ENCODE results near the gene FSHR. TPM values are rescaled to one million over a fixed set of nuclear protein-coding genes. Genes with fewer than 3 reads are reported as not detected.

FSHR gene
- total RNA-seq, 4 donors from 2014 or later, result not detected

- TF ChIP-seq POLR2A (IDR thresholded peaks at IDR 0.05), result no peak
- TF ChIP-seq CTCF (IDR thresholded peaks at IDR 0.05), result no peak
- TF ChIP-seq EP300 (IDR thresholded peaks at IDR 0.05), result no peak
- no peak for TF ChIP-seq POLR2AphosphoS5 (IDR thresholded peaks at IDR 0.05)
Observed at GRCh38 chr2:49108436-49108835, 45.9 kb downstream of the FSHR start.

GRCh38 chr2:49105506-49105905, 48.8 kb downstream of the FSHR start:
- Histone ChIP-seq H3K36me3 (no peaks in the 10 kb centered on the region), H3K27me3 (no peaks in the 10 kb centered on the region), H3K4me3 (no peak overlapping the region), H3K9me3 (no peaks in the 10 kb centered on the region), H3K27ac (no peak overlapping the region), H3K4me1 (no peaks in the 10 kb centered on the region)
- TF ChIP-seq CTCF (IDR thresholded peaks at IDR 0.05), result no peak
- TF ChIP-seq POLR2AphosphoS5 (IDR thresholded peaks at IDR 0.05), result no peak
- no peak for TF ChIP-seq EP300 (IDR thresholded peaks at IDR 0.05)
- no peak for TF ChIP-seq POLR2A (IDR thresholded peaks at IDR 0.05)
- WGBS, result 76% methylated on average over 2 of the region's 2 CpGs
- DNase-seq (ENCODE audit: low spot score in 2 of 2), result no peak

More at GRCh38 chr2:49108436-49108835, 45.9 kb downstream of the FSHR start:
- Histone ChIP-seq H3K9me3 (no peaks in the 10 kb centered on the region), H3K4me3 (no peak overlapping the region), H3K4me1 (no peaks in the 10 kb centered on the region), H3K27ac (no peak overlapping the region), H3K36me3 (no peaks in the 10 kb centered on the region), H3K27me3 (no peaks in the 10 kb centered on the region)
- WGBS, result 63% methylated on average over 3 of the region's 3 CpGs
- DNase-seq (ENCODE audit: low spot score in 2 of 2), result no peak

DNA sequence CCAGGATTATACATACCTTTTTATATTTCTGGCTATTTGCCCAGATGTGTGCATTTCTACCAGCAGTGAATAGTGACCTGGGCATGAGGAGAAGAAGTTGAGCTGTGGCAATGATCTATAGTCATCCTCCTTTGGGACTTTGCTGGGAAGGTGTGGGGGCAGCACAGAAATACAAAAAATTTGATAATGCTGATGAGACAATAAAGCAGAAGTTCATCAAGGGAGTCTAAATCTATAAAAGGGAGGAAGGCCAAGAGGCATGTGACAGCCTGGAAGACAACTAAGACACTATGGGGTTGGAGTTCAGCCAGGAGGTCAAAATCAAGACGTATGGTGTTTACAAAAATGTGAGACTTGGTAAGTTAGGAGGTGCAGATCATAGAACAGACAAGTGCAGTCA, 52.2 kb downstream of the FSHR start:
- TF ChIP-seq EP300 (IDR thresholded peaks at IDR 0.05), result no peak
- no peak for TF ChIP-seq POLR2A (IDR thresholded peaks at IDR 0.05)
- TF ChIP-seq CTCF (IDR thresholded peaks at IDR 0.05), result no peak
- H3K9me3 ChIP-seq, result no peaks in the 10 kb centered on the region
- H3K27ac ChIP-seq, result no peak overlapping the region
- no peaks in the 10 kb centered on the region for H3K27me3 ChIP-seq
- H3K4me3 ChIP-seq, result no peak overlapping the region
- no peaks in the 10 kb centered on the region for H3K4me1 ChIP-seq
- no peak for DNase-seq (ENCODE audit: low spot score in 2 of 2)
- 72% methylated on average over 1 of the region's 1 CpG for WGBS
- H3K36me3 ChIP-seq, result no peaks in the 10 kb centered on the region

DNA sequence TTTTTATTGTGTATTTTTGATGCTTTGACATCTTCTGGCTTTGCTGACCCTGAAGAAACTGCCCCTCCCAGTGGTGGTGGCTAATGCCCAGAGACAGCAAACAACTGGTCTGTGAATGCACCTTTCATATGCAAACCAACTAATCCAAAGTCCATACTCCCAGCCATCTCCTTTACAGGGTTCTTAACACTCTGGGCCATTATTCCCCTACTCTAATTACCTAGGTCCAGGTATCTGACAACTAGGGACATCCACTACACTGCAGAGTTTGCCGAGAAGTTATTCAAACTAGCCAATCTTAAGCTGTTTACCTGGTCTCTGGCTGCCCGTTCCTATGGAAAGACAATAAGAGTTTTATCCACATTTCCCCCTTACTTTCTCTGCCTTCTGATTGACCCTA, 73.6 kb downstream of the FSHR start:
- Histone ChIP-seq H3K36me3 (no peaks in the 10 kb centered on the region), H3K27ac (no peak overlapping the region), H3K27me3 (no peaks in the 10 kb centered on the region), H3K4me3 (no peak overlapping the region), H3K9me3 (no peaks in the 10 kb centered on the region), H3K4me1 (no peaks in the 10 kb centered on the region)
- WGBS, result 46% methylated on average over 2 of the region's 2 CpGs
- DNase-seq (ENCODE audit: low spot score in 2 of 2), result no peak
- TF ChIP-seq POLR2AphosphoS5 (IDR thresholded peaks at IDR 0.05), result no peak
- no peak for TF ChIP-seq POLR2A (IDR thresholded peaks at IDR 0.05)
- TF ChIP-seq EP300 (IDR thresholded peaks at IDR 0.05), result no peak

GRCh38 chr2:49070716-49071115, 83.6 kb downstream of the FSHR start:
- Histone ChIP-seq H3K4me1 (no peaks in the 10 kb centered on the region), H3K9me3 (no peaks in the 10 kb centered on the region), H3K36me3 (no peaks in the 10 kb centered on the region), H3K27ac (no peak overlapping the region), H3K27me3 (no peaks in the 10 kb centered on the region), H3K4me3 (no peak overlapping the region)
- TF ChIP-seq EP300 (IDR thresholded peaks at IDR 0.05), result no peak
- no peak for TF ChIP-seq CTCF (IDR thresholded peaks at IDR 0.05)
- TF ChIP-seq POLR2A (IDR thresholded peaks at IDR 0.05), result no peak
- 44% methylated on average over 2 of the region's 2 CpGs for WGBS
- no peak for DNase-seq (ENCODE audit: low spot score in 2 of 2)

DNA sequence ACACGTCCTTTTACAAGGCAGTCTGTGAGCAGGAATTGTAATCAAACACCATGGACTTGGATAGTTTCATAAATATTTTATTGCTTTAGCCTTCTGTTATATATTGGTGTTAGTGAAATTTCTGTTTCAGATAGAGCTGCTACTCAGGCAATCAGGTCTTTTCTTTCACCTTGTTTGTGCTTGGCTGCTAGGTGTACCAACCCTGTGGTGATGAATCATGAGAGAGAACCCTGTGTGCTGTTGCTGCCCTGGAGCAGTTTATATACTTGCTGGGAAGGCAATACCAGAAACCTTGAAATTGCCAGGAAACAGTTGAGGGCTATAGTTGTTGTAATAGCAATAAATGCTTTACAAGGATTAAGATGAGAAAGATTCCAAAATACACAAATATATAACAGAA, 84.5 kb downstream of the FSHR start:
- Histone ChIP-seq H3K27ac (no peak overlapping the region), H3K9me3 (no peaks in the 10 kb centered on the region), H3K27me3 (no peaks in the 10 kb centered on the region), H3K36me3 (no peaks in the 10 kb centered on the region), H3K4me3 (no peak overlapping the region), H3K4me1 (no peaks in the 10 kb centered on the region)
- no peak for DNase-seq (ENCODE audit: low spot score in 2 of 2)
- TF ChIP-seq POLR2AphosphoS5 (IDR thresholded peaks at IDR 0.05) (no peak), EP300 (IDR thresholded peaks at IDR 0.05) (no peak), CTCF (IDR thresholded peaks at IDR 0.05) (no peak), POLR2A (IDR thresholded peaks at IDR 0.05) (no peak)
- WGBS, result 17% methylated on average over 1 of the region's 1 CpG
